ENCODE data around the gene ITGB6. TPM values are rescaled to one million over a fixed set of nuclear protein-coding genes. Genes with fewer than 3 reads are reported as not detected.

Gene ITGB6
- total and polyA plus RNA-seq, 8 donors, result 1.3 to 32.4 (median 3.0) TPM

DNA sequence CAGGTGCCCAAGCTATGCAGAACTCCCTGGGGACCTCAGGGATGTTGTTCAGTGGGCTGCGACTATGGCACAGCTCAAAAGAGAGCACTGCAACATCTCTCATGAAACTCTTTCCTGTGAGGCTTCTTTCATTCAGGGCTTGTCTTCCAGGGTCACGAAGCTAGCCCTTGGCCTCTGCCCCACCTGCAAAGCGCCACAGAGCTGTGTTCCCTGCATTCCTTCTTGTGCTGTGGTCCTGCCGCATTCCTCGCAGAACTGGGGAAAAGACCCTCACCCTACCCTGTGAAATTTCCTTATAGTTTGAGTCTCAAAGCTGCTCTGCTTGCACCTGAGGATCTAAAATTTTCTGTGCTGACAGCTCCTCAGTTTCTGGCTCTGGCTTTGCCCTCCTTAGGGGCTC is 26.3 kb upstream of the ITGB6 start:
- H3K27me3 ChIP-seq, result no peaks in the 10 kb centered on the region
- H3K4me3 ChIP-seq, result no peak overlapping the region
- peak overlapping the region; percentile 56 to 70 (median 62) for H3K27ac ChIP-seq
- no peaks in the 10 kb centered on the region for H3K36me3 ChIP-seq
- intact Hi-C loops (cut with DNase I), result no loop called here
- FAIRE-seq (no peak), ATAC-seq (no peak), DNase-seq (no peak)
- peaks cover 0 to 31% (median 0%) of the 10 kb centered on the region in 3 donors for H3K4me1 ChIP-seq
- H3K9me3 ChIP-seq, result no peaks in the 10 kb centered on the region
- 75 to 78% methylated on average over 5 of the region's 5 CpGs for WGBS, 2 donors
- TF ChIP-seq, protein P1, sequence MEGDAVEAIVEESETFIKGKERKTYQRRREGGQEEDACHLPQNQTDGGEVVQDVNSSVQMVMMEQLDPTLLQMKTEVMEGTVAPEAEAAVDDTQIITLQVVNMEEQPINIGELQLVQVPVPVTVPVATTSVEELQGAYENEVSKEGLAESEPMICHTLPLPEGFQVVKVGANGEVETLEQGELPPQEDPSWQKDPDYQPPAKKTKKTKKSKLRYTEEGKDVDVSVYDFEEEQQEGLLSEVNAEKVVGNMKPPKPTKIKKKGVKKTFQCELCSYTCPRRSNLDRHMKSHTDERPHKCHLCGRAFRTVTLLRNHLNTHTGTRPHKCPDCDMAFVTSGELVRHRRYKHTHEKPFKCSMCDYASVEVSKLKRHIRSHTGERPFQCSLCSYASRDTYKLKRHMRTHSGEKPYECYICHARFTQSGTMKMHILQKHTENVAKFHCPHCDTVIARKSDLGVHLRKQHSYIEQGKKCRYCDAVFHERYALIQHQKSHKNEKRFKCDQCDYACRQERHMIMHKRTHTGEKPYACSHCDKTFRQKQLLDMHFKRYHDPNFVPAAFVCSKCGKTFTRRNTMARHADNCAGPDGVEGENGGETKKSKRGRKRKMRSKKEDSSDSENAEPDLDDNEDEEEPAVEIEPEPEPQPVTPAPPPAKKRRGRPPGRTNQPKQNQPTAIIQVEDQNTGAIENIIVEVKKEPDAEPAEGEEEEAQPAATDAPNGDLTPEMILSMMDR (IDR thresholded peaks at IDR 0.05), result no peak

- DNase-seq, result peak in 4 of 6 donors; percentile 43 to 58 (median 51)
- 71 to 72% methylated on average over 4 of the region's 4 CpGs for WGBS, 2 donors
- Histone ChIP-seq H3K36me3 (no peaks in the 10 kb centered on the region), H3K4me1 (peaks cover 0 to 31% (median 0%) of the 10 kb centered on the region in 3 donors), H3K27me3 (no peaks in the 10 kb centered on the region), H3K4me3 (no peak overlapping the region), H3K27ac (peak overlapping the region; percentile 56 to 70 (median 62)), H3K9me3 (no peaks in the 10 kb centered on the region)
- ATAC-seq, result peak; percentile 30 to 85 (median 59)
- FAIRE-seq, result no peak
- TF ChIP-seq, protein P1 (IDR thresholded peaks at IDR 0.05), result no peak
- intact Hi-C loops (cut with DNase I), result no loop called here
These were observed 25.6 kb upstream of the ITGB6 start for GRCh38 chr2:160225722-160226121.

DNA sequence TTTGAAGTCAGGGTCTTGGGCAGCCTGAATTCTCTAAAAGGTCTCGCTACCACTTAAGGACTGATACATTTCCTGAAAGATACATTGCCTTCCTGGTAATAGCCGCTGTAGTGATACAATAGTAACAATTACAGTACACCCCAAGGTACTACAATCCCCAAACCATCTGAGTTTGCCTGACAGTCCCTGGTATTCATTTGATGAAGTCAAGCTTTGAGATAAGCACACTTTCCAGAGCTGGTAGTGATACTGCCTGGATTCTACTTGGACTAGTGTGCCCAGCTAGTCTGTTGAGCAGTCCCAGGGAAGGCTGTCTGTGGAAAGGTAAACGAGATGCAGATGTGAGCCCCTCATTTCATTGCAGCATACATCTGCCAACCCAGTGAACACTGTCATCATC is 24.4 kb upstream of the ITGB6 start:
- Histone ChIP-seq H3K27me3 (no peaks in the 10 kb centered on the region), H3K4me1 (peaks cover 0 to 28% (median 0%) of the 10 kb centered on the region in 3 donors), H3K4me3 (no peak overlapping the region), H3K27ac (peak overlapping the region in 1 of 4 donors; percentile 45), H3K9me3 (no peaks in the 10 kb centered on the region), H3K36me3 (no peaks in the 10 kb centered on the region)
- TF ChIP-seq, protein P1 (IDR thresholded peaks at IDR 0.05), result no peak
- WGBS, 2 donors, result 88 to 90% methylated on average over 3 of the region's 3 CpGs
- intact Hi-C loops (cut with DNase I), result no loop called here
- DNase-seq, result no peak
- FAIRE-seq, result no peak
- no peak for ATAC-seq

DNA sequence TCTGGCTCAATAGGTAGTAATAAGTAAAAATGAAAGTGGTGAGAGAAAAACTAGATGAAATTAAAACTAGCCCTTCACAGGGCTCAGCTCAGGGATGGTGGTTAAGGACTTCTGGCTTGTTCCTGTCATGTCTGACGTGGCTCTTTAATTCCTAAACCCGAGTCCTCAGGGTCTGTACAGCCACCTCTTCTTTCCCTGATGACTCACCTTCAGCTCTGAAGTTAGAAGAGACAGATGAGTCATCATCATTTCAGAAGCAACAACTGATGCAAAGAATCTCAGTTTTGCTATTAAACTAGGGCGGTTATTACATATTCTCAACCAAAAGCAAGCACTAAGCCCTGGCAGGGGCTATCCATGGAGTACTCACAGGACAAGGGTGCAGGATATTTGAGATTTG is 24.0 kb upstream of the ITGB6 start:
- Histone ChIP-seq H3K4me1 (peaks cover 0 to 24% (median 0%) of the 10 kb centered on the region in 3 donors), H3K36me3 (no peaks in the 10 kb centered on the region), H3K9me3 (no peaks in the 10 kb centered on the region), H3K27ac (peak overlapping the region in 2 of 4 donors; percentile 24 to 45), H3K27me3 (no peaks in the 10 kb centered on the region), H3K4me3 (no peak overlapping the region)
- TF ChIP-seq, protein P1 (IDR thresholded peaks at IDR 0.05), result no peak
- peak in 2 of 4 donors; percentile 27 to 55 for ATAC-seq
- FAIRE-seq, result no peak
- intact Hi-C loops (cut with DNase I), result no loop called here
- WGBS, 2 donors, result 76 to 83% methylated on average over 3 of the region's 3 CpGs
- DNase-seq, result no peak

- intact Hi-C loops (cut with DNase I), result no loop called here
- H3K27ac ChIP-seq, result peak overlapping the region in 2 of 4 donors; percentile 24 to 45
- 80 to 92% methylated on average over 3 of the region's 3 CpGs for WGBS, 2 donors
- no peak for DNase-seq
- no peaks in the 10 kb centered on the region for H3K36me3 ChIP-seq
- no peak for FAIRE-seq
- H3K27me3 ChIP-seq, result no peaks in the 10 kb centered on the region
- no peak for ATAC-seq
- TF ChIP-seq, protein P1 (IDR thresholded peaks at IDR 0.05), result no peak
- no peaks in the 10 kb centered on the region for H3K9me3 ChIP-seq
- no peak overlapping the region for H3K4me3 ChIP-seq
- peaks cover 0 to 19% (median 0%) of the 10 kb centered on the region in 3 donors for H3K4me1 ChIP-seq
These were observed 23.5 kb upstream of the ITGB6 start for GRCh38 chr2:160223560-160223959.
